ENCODE data around the gene CCDC102A. TPM values are rescaled to one million over a fixed set of nuclear protein-coding genes. Genes with fewer than 3 reads are reported as not detected.
A peak's percentile ranks its signal among the peaks of the same experiment; 100 is the strongest.

Gene CCDC102A
- total and polyA plus RNA-seq, 8 donors = 1.7 to 14.5 (median 4.1) TPM; not detected in 1

- Histone ChIP-seq H3K4me1 (peaks cover 30 to 44% (median 38%) of the 10 kb centered on the region in 4 donors), H3K27ac (peak within 1 kb of the TSS; percentile 81 to 92 (median 88)), H3K27me3 (no peaks in the 10 kb centered on the region), H3K4me3 (peak within 1 kb of the TSS; percentile 64 to 84 (median 77)), H3K36me3 (no peaks in the 10 kb centered on the region), H3K9me3 (no peaks in the 10 kb centered on the region)
- DNase-seq = peak; percentile 89 to 94
- 1 to 3% (median 3%) methylated on average over 14 to 73 of the region's 73 CpGs for WGBS, 5 donors
- intact Hi-C loops (cut with DNase I; ENCODE audit: low total_unique reads) = no loop called here
- TF ChIP-seq POLR2AphosphoS5 (IDR thresholded peaks at IDR 0.05) (peak in 1 of 3 donors; percentile 37), EP300 (IDR thresholded peaks at IDR 0.05) (no peak)
These were observed 50.2 kb downstream of the CCDC102A start, which contains the start of gene DOK4 for GRCh38 chr16:57485916-57486857. DOK4 (minus strand) TSS chr16:57486493; CDS start chr16:57479507, 6,986 bp downstream.

- peaks cover 37 to 53% (median 47%) of the 10 kb centered on the region in 4 donors for H3K4me1 ChIP-seq
- H3K4me3 ChIP-seq = peak overlapping the region; percentile 64 to 84 (median 77)
- intact Hi-C loops (cut with DNase I; ENCODE audit: low total_unique reads) = no loop called here
- WGBS, 5 donors = 39 to 58% (median 43%) methylated on average over 13 to 14 of the region's 14 CpGs
- peak in 1 of 2 donors; percentile 61 for DNase-seq
- H3K36me3 ChIP-seq = no peaks in the 10 kb centered on the region
- TF ChIP-seq CTCF (IDR thresholded peaks at IDR 0.05) = no peak
- TF ChIP-seq EP300 (IDR thresholded peaks at IDR 0.05) = no peak
- TF ChIP-seq POLR2A (IDR thresholded peaks at IDR 0.05) = peak in 1 of 4 donors; percentile 3
- peak in 2 of 3 donors; percentile 50 for TF ChIP-seq POLR2AphosphoS5 (IDR thresholded peaks at IDR 0.05)
- H3K9me3 ChIP-seq = no peaks in the 10 kb centered on the region
- no peaks in the 10 kb centered on the region for H3K27me3 ChIP-seq
- H3K27ac ChIP-seq = peak overlapping the region; percentile 81 to 92 (median 88)
These were observed 51.1 kb downstream of the CCDC102A start for GRCh38 chr16:57485091-57485915.

GRCh38 chr16:57484515-57485005, 51.8 kb downstream of the CCDC102A start:
- Histone ChIP-seq H3K4me3 (peak overlapping the region in 1 of 4 donors; percentile 84), H3K4me1 (peaks cover 44 to 61% (median 55%) of the 10 kb centered on the region in 4 donors), H3K36me3 (no peaks in the 10 kb centered on the region), H3K9me3 (no peaks in the 10 kb centered on the region), H3K27me3 (no peaks in the 10 kb centered on the region), H3K27ac (peak overlapping the region; percentile 81 to 92 (median 88))
- no peak for DNase-seq
- intact Hi-C loops (cut with DNase I; ENCODE audit: low total_unique reads) = no loop called here
- 84 to 89% (median 85%) methylated on average over 7 to 8 of the region's 8 CpGs for WGBS, 5 donors
- TF ChIP-seq CTCF (IDR thresholded peaks at IDR 0.05) = no peak
- TF ChIP-seq POLR2AphosphoS5 (IDR thresholded peaks at IDR 0.05) = no peak
- TF ChIP-seq EP300 (IDR thresholded peaks at IDR 0.05) = no peak
- TF ChIP-seq POLR2A (IDR thresholded peaks at IDR 0.05) = no peak

- peak in 1 of 2 donors; percentile 73 for DNase-seq
- TF ChIP-seq POLR2A (IDR thresholded peaks at IDR 0.05) (no peak), POLR2AphosphoS5 (IDR thresholded peaks at IDR 0.05) (peak in 1 of 3 donors; percentile 7), EP300 (IDR thresholded peaks at IDR 0.05) (no peak), CTCF (IDR thresholded peaks at IDR 0.05) (no peak)
- Histone ChIP-seq H3K4me1 (peaks cover 51 to 67% (median 61%) of the 10 kb centered on the region in 4 donors), H3K4me3 (peak overlapping the region in 1 of 4 donors; percentile 84), H3K27ac (peak overlapping the region; percentile 52 to 92 (median 87)), H3K36me3 (no peaks in the 10 kb centered on the region), H3K27me3 (no peaks in the 10 kb centered on the region), H3K9me3 (no peaks in the 10 kb centered on the region)
- 38 to 50% (median 42%) methylated on average over 16 to 19 of the region's 19 CpGs for WGBS, 5 donors
- intact Hi-C loops (cut with DNase I; ENCODE audit: low total_unique reads) = no loop called here
These were observed 52.5 kb downstream of the CCDC102A start for GRCh38 chr16:57483725-57484514.
